Activated CD4-positive, alpha-beta T cell treated with anti-CD3 and anti-CD28 coated beads, Interleukin-2, amount 50 U/mL, for 48 hours (primary cell): Measurements from ENCODE around the gene GALM.
"Not testable (repeated sequence)": the region's sequence is repeated elsewhere in the genome, so short reads cannot be mapped to it uniquely, and the experiment has no call there.

Source experiments
- DNase-seq, 2 experiments: peaks; one replicate each; pipeline ENCODE4 v3.0.0-alpha.2; 2020

GALM gene

GRCh38 chr2:38743672-38744398 lies 77.9 kb downstream of the GALM start:
- no peak for DNase-seq

GRCh38 chr2:38744399-38744780 lies 78.5 kb downstream of the GALM start:
- DNase-seq = no peak

DNA sequence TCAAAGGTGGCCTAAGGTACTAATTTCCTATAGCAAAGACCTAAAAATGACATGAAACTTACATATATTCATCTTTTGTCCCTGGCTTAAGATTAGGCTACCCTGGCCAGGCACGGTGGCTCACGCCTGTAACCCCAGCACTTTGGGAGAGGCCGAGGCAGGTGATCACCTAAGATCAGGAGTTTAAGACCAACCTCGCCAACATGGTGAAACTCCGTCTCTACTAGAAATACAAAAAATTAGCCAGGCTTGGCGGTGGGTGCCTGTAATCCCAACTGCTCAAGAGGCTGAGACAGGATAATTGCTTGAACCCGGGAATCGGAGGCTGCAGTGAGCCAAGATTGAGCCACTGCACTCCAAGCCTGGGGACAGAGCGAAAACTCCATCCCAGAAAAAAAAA lies 79.4 kb downstream of the GALM start:
- DNase-seq = no peak

DNA sequence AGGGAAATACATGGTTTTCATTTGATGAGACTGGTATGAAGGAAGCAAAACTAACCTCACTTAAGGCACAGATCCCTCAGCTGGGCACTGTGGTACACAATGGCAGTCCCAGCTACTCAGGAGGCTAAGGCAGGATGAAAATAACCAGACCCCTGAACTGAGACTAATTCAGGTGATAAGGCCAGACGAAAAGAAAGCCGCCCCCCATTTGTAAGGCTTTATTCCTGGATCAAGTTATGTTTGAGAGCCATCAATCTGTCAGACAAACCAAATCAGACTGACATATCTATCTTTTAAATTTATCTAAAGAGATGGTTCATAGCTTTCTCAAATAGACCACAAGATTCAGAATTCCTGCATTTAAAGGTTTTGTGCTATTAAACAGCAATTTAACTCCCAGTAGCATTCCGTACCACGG lies 81.1 kb downstream of the GALM start:
- DNase-seq = no peak

DNA sequence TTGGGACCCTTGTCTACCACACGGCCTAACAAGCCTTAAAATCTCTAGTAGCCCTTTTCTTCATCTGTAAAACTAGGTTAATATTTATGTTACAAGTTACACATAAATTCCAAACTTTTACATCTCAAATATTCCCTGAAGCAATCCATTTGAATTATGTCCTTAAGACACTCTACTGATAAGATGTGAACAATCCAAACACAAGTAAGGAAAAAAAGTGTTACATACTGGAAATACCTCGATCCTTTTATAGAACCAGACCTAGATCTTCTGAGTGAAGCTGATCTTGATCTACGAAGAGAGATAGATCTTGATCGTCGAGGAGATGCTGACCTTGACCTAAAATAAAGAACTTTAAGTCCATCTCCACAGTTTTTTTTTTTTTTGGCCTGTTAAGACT lies 81.9 kb downstream of the GALM start:
- DNase-seq = no peak

DNA sequence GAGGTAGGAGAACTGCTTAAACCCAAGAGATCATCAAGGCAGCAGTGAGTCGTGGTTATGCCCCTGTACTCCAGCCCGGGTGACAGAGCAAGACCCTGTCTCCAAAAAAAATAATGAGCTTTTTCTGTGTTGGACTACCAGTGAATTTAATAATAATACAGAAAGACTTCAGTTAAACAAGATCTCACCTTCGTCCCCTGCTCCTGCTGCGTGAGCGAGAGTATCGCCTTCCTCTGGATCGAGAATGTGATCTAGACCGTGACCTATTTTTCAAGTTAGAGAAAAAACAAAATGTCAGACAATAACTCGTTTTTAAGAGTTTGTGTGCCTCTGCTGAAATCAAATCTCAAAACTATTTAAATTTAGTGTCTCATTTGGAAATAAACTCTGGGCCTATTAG lies 82.5 kb downstream of the GALM start:
- DNase-seq = no peak

DNA sequence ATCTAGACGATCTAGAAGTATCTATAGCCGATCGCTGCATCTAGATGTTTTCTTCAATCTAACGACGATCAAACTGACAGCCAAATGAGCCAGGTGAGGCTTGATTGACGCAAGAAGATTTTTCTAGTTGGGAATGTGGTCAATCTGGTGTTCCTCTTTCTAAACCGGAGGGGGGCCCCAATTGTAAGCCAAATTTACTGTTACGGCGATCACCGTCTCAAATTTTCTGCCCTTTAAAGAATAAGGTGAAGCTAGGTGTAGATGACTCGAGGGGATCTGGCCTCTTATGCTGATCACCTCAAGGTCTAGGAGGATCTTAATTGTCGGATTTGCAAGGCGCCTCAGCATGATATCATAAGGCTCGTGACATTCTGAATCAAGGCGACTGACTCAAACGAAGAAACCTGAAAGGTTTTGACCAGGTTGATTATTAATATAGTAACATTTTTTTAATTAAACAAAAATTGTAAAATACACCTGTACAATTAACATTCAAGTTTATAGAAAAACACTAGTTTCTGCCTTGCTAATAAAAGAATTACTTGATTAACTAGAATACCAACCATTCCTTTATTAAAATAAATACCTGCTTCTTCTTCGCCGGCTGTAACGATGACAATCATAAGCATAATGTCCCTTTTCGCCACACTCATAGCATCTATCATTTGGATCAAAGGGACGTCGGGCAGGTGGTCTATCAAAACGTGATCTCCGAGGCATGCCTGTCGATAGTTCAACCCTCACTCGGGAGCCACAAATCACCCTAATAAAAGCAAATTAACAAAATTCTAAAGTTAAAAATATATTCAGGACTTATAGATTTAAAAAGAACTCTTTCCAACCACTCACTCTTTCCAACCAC lies 83.3 kb downstream of the GALM start:
- no peak for DNase-seq

GRCh38 chr2:38750011-38750890 lies 84.3 kb downstream of the GALM start:
- peak; percentile 50 to 51 for DNase-seq

DNA sequence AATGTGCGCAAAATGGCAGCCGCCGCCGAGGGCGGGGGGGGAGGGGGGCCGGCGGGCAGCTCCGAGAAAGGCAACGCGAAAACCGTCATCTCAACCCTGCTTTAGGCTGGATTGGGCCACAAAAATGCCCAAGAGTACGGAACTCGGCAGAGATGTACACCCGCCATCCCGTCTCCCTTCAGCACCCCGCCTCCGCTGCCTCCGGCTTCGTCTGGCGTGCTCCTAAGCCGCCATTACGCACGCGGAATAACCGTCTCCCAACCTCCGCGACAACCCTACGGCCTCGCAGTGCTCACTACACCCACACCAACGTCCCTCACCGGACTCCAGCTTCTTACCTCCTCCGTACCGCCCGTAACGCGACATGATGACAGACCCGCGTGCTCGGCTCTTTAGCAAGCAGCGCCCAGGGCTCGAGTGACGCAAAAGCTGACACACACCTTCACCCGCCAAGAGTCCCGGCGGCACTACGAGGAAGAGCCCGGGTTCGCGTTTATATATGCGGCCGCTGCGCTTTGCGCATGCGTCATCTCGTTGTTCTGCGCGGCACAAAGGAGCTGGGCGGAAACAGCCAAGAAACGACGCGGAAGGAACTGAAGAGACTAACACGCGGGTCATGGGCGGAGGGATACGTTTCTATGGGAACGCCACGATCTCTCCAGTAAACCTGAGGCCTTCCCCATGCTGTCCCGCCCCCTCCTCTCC lies 85.1 kb downstream of the GALM start, which contains the start of gene SRSF7:
TSS of gene SRSF7 (minus strand) at position 471 of the 705 bp plus-strand sequence. CDS start at position 366, 105 bp downstream.
- peak; percentile 95 to 97 for DNase-seq

DNA sequence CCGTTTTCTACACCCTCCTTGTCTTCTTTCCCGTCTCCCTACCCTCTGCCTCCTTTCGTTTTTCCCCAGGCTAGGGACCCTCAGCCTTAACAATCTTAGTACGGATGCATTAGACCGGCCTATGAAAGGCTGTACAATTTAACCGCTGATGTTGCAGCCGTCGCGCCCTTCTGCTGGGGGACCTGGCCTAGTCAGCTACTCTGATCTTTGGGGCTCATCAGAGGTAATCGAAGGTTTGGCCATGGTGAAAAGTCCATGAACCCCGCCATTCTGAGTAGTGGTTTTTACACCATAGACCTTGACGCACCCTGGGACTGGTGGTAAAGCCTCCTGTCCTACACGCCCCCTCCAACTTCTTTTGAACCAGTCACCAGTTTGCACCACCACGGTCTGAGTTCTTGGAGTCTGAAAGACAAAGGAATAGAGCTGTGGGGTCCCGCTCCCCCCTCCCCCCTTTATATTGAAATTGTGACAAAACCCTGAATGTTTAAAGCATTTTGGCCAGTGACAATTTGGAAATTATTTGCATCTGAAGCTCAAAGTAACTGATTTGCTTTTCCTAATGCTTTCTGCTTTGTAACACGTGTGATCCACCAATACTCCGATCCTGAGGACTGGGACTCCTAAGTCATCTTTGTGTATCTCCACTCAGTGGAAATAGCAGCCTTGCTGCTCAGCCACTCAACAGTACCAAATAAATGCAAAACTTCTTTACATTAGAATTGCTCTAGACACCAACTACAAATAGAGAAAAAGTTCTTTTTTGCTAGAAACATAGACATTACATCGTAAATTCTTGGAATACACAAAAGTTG lies 85.9 kb downstream of the GALM start:
- no peak for DNase-seq

DNA sequence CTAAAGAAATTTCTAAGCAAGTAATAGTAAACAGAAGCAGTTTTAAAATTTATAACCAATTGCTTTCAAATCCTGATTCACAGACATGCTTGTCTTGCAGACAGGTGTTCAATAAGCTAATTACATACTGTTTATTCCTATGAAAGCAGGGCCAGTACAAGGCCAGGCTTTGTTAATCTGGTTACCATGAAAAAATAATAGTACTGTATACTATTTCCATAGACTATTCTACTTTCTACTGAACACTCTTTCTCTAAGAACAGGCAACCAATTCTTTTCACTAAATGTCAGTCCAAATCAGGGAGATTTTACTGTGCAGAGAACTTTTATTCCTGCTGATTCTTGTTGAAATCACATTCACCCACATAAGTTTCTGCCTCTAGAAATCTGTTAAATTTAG lies 88.1 kb downstream of the GALM start:
- DNase-seq = no peak

DNA sequence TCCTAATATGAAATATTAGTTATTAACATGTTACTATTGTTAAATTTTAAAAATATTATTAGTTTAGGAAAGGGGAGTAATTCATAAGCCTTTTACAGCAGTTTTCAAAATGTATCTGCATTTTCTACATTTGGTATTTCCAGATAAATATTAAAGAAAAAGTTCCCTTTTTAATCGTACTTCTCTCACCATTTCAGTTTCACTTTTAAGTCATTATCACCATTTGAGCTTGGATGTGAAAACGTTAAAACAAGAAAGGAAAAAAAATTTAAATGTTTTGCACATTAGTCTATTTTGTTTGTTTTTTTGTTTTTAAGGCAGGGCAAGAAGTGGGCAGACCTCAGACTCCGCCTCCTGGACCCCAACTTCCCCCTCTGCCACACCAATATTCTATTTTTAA lies 88.6 kb downstream of the GALM start:
- no peak for DNase-seq

GRCh38 chr2:38755891-38756290 lies 90.0 kb downstream of the GALM start:
- not testable (repeated sequence) for DNase-seq

DNA sequence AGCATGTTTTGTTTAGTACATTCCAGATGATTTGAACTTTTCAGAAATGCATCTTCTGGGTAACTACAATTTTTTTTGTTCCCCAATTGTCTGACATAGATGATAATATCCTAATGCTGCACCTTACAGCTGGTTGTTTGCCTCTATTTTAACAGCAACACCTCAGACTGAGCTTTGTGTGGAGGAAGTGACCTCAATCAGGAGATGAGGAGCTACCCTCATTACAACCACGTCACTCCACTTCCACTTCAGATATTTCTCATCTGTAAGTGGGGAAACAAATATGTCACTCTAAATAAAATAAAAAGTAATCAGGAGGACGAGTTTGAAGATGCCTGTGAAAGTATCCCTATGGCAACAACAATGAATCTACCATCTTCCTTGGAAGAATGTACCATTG lies 97.3 kb downstream of the GALM start:
- DNase-seq = no peak

DNA sequence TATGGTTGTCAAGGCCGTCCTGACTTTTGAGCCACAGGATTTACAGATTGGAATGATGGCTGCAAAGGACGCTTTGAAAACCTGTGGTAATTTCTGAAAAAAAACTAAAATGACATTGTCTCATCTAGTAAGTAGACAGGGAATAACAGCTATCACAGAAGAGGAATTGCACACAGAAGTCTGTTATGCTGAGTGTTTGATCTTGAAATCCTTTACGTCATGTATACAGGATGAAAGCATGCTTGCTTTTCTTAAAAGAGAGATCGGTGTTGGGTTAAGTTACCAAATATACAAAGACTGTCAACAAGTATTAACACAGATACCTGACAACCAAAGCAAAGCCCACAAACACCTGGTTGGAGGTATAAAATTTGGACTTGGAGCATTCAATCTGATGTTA lies 97.8 kb downstream of the GALM start:
- DNase-seq = no peak

DNA sequence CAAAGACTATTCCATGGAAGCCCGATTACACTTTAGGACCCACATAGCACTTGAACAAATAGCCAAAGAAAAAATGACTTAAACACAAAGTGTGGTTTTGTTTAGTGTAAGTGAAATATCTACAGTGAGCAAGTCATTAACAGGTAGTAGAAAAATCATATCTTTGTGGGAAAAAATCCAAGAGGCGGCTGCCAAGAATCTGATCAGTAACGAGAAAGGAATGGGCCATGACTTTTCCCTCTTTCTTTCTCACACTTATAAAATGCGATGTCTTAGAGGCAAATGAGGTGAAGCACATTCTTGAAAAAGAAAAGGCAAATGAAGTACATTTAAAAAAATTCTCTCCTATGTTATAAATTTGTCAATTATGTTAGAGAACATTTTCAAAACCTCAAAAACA lies 99.2 kb downstream of the GALM start:
- DNase-seq = no peak

GRCh38 chr2:38765551-38765950 lies 99.6 kb downstream of the GALM start:
- DNase-seq = no peak

DNA sequence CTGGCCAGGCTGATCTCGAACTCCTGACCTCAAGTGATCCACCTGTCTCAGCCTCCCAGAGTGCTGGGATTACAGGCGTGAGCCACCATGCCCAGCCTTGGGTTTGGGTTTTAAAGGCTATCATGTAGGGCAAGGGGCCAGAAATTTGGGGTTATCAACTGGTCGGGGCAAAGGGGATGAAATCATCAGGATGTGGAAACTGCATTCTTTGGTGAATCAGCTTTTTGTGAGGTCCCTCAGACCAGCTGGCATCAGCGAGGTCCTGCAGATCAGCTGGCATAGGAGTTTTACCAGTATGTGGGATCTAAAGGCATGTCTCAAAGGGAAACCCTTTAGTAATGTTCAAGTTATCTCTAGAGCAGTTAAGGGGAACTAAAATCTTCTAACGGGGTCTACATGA lies 105.7 kb downstream of the GALM start:
- DNase-seq = no peak

- DNase-seq = no peak
Measured at GRCh38 chr2:38775097-38775920, 109.4 kb downstream of the GALM start.

DNA sequence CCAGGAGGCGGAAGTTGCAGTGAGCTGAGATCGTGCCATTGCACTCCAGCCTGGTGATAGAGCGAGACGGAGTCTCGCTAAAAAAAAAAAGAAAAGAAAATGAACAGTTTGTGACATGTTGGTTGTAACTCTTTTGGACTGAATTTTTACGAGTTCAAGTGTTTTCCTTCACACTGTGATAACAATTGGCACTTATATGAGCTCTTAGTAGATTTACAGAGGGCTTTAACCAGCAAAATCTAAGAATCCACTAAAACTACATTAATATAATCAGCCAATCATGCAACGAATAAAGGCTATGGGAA lies 110.0 kb downstream of the GALM start:
- no peak for DNase-seq

DNA sequence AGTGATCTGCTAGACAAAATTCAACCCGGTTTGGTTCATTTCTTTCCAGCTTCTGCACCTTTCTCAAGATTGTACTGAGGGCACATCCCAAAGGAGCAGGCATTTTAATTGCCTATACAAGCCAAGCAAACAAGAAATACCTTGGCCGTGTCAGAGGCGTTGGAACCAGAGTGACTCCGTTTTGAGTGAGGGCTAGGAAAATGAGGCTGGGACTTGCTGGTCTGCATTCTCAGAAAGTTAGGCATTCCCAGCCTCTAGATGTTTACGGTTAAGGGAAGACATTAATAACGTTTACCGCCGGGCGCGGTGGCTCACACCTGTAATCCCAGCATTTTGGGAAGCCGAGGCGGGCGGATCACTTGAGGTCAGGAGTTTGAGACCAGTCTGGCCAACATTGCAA lies 110.6 kb downstream of the GALM start:
- DNase-seq = no peak
